HG02870 (cell line): Measurements from ENCODE around the gene CDH5.

ENCODE experiments used
- ATAC-seq: cut with Tn5 transposase; IDR thresholded peaks from one replicate; pipeline ENCODE4 v1.9.1; 2021; ENCODE audit warnings: mild to moderate bottlenecking, moderate library complexity; ENCODE audit not compliant: unreplicated experiment

Gene CDH5

DNA sequence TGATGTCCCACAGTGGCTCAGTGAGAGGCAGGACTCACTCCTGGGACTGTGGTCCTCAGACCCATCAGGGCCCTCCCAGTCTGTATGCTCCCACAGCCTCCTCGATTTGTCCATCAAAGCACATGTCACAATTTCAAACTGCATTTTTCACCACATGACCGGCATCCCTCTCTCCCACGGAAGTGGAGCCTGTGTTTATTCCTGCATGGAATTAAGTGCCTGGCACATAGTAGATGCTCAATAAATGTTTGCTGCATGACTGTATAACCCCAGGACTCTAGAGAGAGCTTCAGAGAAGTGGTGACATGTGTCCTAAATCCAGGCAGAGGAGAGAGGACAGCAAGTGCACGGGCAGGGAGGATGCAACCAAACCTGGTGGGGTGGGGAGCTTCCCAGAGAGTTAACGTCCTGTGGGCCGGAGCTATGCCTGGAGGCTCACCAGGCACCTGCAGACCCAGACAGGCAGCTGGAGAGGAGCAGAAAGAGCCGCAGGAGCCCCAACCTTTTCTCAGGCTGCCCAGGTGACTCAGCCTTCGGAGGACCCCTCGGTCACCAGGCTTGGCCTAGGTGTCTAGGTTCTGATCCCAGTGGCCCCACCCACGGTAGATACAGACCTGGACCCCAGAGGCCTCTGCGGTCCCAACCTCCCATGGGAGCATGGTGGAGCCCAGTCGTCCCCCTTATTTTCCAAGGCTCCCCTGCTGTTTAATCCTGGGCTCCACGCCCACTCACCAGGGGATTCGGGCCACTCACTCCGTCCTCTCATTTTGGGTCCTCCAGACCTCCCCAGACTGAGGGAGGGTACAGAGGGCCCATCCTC is 5.8 kb downstream of the CDH5 start:
- no peak for ATAC-seq

DNA sequence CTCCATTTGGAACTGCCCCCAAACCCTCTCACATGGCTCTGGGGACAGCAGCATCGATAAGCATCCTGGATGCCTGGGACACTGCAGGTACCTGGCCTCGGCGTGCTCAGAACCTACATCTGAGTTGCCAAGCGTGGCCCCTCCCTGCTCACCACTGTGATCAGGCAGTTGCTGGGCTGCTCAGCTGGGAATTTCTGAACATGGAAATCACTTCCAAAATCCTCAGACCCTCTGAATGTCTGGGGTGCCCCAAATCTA is 6.3 kb downstream of the CDH5 start:
- ATAC-seq, result no peak

DNA sequence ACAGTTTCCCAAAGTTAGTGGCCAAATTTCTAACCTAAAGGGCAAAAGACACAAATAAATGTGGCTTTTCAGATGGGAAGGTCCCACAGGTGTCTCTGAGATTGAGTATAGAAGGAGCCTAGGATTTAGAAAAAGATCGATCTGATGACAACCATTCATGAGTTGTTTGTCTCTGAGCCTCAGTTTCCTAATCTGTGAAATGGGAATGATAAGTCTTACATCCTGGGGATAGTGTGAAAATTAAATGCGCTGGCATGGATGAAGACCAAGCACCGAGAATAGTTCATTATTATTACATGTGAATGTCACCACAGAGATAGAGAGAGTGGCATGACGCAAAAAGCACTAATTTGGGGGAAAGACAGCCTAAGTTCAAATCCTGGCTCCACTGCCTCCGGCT is 7.2 kb downstream of the CDH5 start:
- ATAC-seq, result no peak

DNA sequence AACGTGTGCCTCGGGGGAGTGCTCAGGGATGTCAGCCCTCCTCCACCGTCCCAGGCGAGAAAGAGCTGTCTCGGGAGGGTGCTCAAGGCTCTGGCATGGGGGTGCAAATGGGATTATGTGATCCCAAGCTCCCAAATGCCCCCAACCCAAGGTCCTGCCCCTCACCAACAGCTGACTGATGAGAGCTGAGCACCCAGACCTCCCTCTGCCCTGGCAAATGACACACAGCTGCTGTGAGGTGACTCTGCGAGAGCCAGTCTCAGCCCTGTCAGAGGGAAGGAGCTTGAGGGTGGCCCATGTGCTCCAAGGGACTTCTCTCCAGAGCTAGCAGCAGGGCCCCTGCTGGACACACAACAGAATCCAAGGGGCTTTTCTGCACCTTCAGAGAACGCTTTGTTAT is 7.7 kb downstream of the CDH5 start:
- no peak for ATAC-seq

DNA sequence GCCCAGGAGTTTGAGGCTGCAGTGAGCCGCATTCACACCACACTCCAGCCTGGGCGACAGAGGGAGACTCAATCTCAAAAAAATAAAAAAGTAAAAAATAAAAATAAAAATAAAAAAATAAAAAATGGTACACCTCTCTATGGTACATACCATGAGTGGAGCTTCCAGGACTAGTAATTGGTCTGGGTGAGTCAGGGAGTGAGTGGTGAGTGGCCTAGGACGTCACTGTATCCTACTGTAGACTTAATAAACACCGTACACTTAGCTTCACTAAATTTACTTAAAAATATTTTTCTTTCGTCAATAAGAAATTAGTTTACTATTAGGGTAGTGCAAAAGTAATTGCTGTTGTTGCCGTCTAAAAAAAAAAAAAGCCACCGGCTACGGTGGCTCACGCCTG is 9.0 kb downstream of the CDH5 start:
- no peak for ATAC-seq

DNA sequence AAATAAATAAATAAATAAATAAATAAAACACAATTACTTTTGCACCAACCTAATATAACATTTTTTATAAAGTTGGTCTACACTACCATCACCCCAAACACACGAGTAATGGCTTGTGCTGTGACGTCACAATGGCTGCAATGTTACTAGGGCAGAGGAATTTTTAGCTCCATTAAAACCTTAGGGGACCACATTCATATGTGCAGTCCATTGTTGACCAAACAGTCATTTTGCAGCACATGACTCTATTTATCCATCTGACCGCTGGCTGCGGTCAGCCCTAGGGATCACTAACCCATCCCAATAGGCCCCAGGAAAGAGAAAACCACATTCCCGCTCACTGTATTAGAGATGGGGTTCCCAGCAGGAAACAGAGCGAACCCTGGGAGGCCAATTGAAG is 9.6 kb downstream of the CDH5 start:
- no peak for ATAC-seq

DNA sequence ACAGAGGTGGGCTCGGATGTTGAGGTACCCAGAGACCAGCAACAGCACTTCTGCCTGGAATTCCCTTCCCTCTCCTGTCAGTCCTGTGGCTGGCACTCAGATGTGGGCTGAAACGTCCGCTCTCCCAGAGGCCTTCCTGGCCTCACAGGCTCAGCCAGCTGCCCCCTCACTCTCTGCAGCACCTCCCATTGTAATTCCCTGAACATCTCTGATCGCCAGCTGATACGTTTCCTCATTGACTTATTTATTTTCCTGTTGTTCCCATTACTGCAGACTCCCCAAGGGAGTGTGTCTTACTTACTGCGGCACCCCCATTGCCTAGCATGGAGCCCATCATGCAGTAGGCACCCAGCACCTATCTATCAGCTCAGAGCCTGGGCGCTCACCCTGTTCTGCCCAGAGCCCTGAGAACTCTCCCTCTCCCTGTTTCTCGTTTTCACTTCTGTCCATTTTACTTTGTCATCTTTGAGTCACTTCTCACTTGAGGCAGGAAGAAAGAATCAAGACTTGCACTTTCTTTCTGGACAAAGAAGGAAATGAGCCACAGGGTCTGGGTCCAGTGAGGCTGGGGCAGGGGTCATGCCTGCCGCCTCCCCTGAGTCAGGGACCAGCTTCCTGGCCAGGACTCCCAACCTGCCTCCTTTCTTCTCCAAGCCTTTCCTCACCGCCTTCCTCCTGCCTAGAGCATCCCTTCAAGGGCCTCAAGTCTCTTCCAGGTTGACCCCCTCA is 10.2 kb downstream of the CDH5 start:
- ATAC-seq, result no peak

DNA sequence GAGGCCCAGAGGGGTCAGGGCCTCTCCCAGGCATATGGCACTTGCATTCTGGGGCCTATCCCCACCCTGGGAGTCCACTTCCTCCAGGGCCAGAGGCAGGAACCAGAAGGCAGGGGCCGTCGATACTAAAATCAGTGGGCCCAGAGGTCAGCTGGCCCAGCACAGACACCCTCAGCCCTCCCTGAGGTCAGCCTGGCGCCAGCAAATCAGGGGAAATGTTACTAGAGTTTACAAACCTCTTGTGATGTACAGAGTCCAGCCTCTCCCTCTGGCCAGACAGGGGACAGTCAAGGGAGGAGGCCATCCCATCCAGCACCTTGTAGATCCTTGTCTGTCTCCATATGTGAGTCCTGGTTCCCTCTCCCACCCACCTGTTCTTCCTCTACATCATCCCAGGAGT is 10.8 kb downstream of the CDH5 start:
- ATAC-seq, result no peak

DNA sequence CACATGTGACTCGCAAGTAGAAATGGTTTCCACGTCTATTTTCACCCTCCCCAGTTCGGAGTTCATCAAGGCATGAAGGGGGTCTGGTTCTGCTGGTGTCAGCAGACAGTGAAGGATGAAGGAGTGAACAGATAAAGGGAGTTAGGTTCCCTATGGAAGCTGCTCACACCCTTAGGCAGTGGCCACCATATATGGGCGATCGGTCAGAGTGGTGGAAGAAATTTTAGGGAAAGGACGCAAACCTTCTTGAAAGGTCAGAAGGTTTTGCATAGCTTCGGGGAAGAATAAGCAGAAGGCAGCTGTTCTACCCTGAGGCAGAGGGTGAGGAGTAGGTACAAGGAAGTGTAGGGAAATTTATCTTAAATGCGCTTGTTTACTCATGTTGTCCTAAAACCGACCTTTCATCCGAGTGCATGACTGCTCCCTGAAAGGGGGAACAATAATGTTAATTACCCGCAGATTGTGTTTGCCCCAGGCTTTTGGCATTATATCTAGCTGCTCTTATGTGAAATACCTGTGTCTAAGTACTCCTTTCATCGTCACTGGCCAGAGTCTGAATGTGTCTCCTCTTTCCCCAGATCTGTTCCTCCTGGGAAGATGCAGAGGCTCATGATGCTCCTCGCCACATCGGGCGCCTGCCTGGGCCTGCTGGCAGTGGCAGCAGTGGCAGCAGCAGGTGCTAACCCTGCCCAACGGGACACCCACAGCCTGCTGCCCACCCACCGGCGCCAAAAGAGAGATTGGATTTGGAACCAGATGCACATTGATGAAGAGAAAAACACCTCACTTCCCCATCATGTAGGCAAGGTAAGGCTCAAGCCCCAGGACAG is 12.5 kb downstream of the CDH5 start:
- ATAC-seq, result no peak

DNA sequence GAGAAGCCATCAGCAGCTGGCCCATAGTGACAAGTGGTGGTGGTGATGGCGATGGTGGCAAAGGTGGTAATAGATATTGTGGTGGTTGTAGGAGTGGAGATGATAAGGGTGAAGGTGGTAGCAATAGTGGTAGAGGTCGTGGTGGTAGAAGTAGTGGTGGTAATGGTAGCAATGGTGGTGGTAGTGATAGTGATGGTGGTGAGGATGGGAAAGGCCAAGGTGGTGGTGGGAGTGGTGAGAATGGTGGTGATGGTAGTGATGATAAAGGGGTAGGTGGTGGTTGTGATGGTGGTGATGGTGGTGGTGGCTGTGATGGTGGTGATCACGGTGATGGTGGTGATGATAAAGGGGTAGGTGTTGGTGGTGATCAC is 13.1 kb downstream of the CDH5 start:
- ATAC-seq, result no peak

DNA sequence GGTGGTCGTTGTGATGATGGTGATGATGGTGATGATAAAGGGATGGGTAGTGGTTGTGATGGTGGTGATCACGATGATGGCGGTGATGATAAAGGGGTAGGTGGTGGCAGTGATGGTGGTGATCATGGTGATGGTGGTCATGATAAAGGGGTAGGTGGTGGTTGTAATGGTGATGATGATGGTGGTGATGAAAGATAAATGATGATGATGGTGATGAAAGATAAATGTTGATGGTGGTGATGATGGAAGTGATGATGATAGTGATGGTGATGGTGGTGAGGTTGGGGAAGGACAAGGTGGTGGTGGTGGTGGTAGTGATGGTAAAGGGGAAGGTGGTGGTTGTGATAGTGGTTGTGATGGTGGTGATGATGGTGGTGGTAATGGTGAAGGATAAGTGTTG is 13.9 kb downstream of the CDH5 start:
- no peak for ATAC-seq

DNA sequence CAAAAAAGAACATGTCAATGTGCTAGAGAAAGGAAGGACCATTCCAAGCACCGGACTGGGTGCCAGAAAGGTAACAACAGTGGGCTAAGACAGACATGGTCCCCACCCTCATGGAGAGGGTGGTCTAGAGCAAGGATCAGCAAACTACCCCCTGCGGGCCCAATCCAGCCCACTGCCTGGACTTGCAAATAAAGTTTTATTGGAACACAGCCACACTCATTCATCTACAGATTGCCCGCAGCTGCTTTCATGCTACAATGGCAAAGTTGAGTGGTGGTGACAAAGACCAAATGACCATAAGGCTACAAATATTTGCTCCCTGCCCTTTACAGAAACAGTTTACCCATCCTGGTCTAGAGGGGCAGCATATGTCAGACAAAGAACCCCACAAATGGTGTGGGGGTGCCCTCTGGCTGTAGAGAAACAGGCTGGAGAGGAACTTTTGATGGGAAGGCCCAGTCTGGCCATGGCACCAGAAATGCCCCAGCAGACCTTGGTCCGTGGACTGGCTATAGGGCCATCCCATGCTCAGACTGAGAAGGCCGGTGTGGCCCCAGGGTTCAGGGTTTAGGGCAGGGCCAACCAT is 15.2 kb downstream of the CDH5 start:
- no peak for ATAC-seq

DNA sequence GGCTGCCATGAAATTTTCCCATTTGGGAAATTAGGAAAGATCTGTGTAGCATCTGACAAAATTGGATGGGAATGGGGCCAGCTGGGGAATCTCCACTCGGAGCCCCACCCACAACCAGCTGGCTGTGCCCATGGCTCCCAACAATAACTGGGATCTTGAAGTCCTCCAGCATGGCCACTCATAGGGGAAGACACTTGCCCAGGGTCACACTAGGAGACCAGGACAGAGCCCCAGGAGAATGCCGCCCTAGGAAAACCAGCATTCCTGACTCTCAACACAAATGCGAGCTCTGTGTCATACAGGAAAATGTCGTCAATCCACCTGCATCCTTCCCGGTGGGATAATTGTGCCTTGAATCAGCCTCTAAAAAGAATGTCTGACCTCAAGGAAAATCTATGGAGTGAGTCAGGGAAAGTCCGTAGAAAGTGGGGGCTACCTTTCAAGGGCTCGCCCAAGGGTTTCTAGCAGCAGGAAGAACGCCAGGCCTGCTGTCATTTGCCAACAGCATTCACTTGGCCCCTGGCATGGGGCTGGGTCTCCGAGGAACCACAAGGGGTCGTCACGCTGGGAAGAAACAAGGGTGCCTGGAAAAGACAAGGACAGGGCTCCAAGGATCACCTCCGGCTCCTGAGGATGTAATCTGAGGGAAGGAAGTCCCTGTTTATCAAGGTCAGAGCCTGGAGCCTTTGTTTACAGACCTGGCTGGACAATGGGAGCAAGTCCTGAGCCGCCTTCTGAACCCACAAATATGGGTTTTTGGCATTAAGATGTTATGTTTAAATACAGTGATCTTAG is 15.9 kb downstream of the CDH5 start:
- ATAC-seq, result no peak

DNA sequence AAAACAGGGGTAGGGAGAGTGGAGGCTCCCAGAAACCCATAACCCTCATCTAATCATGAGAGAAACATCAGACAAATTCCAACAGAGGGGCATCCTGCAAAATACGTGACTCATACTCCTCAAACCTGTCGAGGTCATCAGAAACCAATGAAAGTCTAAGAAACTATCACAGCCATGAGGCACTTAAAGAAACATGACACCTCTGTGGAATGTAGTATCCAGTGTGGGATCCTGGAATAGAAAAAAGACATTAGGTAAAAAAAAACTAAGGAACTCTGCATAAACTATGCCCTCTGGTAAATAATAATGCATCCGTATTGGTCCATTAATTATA is 16.4 kb downstream of the CDH5 start:
- ATAC-seq, result no peak

DNA sequence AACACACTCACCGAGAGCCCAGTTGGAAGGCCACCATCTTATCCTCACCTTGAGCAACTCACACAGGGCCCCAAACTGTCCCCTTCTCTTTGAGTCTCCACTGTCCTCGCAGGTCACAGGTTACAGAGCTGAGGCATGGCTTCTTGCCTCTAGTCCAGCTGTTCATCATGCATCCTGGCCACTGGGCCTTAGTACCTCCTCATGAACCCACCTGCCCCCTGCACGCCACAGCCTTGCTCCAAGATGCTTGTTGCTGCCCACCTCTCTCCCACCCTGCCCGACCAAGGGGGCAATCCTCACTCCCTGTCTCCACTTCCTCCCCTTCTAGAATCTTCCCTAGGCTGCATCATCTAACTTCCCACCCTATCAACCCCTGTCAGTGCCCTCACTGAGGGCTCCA is 17.1 kb downstream of the CDH5 start:
- ATAC-seq, result no peak

DNA sequence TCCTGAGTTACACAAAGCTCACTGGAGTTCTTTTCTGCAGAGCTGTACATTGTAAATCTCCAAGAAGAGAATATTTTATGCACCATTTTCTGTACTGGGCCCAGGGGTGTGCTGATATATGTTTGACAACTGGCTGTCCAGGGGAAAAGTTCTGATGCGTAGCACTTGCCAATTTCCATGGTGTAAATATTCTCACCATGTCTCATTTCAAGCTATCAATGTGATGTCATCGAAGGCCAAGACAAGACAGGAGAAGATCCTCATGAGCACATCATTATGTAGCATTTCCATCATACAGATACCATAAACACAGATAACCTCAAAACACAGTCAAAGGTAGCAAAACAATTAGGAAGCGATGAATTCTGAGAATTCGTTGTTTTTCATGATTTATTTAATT is 18.9 kb downstream of the CDH5 start:
- ATAC-seq, result no peak

DNA sequence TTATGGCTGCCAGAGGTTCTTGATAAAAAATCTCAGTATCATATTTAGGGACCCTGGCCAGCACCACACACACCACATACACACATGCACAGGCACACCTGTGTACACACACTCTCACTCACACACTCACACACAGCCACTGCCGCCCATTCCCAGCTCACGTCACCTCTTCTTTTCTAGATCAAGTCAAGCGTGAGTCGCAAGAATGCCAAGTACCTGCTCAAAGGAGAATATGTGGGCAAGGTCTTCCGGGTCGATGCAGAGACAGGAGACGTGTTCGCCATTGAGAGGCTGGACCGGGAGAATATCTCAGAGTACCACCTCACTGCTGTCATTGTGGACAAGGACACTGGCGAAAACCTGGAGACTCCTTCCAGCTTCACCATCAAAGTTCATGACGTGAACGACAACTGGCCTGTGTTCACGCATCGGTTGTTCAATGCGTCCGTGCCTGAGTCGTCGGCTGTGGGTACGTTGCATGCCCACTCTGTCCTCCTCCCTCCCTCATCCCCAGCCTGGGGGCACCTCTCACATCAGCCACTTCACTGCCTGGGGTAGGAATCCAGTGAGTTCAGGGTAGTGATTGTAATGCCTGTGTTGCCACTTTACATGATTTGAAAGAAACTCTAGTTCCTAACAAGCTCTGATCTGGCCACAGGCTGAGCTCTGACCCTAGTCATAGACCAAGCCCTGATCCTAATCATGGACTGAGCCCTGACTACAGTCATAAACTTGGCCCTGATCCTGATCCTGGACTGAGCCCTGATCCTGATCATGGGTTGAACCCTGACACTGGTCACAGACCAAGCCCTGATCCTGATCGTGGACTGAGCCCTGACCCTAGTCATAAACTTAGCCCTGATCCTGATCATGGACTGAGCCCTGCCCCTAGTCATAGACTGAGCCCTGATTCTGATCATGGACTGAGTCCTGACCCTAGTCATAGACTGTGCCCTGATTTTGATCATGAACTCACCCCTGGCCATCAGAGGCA is 20.4 kb downstream of the CDH5 start:
- ATAC-seq, result no peak

DNA sequence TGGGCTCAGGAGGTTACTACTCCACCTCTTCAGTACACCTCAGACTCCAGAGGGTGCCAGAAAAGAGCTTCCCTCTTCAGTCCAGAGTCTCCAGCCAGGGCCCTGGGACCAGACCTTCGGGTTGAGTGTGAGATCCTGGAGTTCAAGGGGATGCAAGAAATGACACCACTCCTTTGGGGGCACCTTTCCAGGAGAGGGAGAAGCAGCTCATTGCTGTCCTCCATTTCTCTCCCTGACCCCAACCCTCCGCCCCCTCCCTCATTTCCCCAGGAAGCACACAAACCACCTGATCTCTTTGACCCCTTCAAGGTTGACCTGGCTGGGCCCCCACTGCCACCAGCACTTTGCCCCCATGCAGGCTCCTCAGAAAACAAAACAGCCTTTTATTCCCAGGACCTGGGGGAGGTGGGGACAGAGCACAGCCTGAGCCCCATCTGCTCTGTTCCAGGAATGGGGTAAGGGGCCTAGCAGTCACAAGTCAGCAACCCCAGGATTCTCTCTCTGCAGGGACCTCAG is 21.4 kb downstream of the CDH5 start:
- no peak for ATAC-seq

DNA sequence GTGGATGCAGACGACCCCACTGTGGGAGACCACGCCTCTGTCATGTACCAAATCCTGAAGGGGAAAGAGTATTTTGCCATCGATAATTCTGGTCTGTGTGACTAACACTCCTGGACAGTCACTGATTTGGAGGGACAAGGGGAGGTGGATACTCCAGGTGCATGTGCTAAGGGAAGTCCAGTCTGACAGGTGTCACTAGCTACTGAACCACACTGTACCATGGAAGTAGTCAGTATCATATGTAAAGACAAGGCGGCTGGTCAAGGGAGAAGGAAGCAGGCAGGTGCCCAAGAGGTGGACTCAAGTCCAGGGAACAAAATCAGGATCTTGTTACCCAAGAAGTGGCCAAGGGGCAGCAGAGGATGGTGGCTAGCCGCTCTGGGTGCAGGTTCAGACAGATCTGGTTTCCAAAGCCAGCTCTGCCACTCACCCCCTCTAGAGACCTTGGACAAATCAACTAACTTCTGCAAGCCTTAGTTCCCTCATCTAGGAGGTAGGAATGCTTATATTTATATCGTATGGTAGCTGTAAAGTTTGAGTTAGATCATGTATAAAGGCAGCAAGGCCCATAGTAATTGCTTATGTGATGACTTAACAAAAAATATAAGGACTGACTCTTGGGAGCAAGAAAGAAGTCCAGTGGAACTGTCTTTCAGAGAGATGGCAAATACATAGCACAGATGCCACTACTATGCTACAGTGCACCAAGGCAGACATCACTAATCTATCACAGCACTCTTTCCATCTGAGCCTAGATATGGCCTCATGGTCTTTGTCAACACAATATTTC is 22.1 kb downstream of the CDH5 start:
- no peak for ATAC-seq
